Measurements from ENCODE around the gene MYBPHL.

MYBPHL gene

GRCh38 chr1:109253803-109254620 lies 52.8 kb downstream of the MYBPHL start:
- TF ChIP-seq POLR2AphosphoS5 (IDR thresholded peaks at IDR 0.05; ENCODE audit: low read depth, low read length) = no peak
- TF ChIP-seq SIN3A (IDR thresholded peaks at IDR 0.05; ENCODE audit: borderline replicate concordance, insufficient read depth, low read length) = no peak
- TF ChIP-seq TAF1 (IDR thresholded peaks at IDR 0.05; ENCODE audit: borderline replicate concordance, insufficient read depth, low read length) = no peak
- TF ChIP-seq REST (IDR thresholded peaks at IDR 0.05; ENCODE audit: insufficient read depth in 1 of 2, low read depth in 2 of 2, low read length in 2 of 2) = no peak
- no peak for TF ChIP-seq FOXP2 (optimal IDR thresholded peaks at IDR 0.05; ENCODE audit: borderline replicate concordance, extremely low read depth, extremely low read length, insufficient read depth)

- no peak for TF ChIP-seq TAF1 (IDR thresholded peaks at IDR 0.05; ENCODE audit: borderline replicate concordance, insufficient read depth, low read length)
- TF ChIP-seq FOXP2 (optimal IDR thresholded peaks at IDR 0.05; ENCODE audit: borderline replicate concordance, extremely low read depth, extremely low read length, insufficient read depth) = peak; percentile 14
Observed at GRCh38 chr1:109252893-109253802, 53.7 kb downstream of the MYBPHL start.

- TF ChIP-seq REST (IDR thresholded peaks at IDR 0.05; ENCODE audit: insufficient read depth in 1 of 2, low read depth in 2 of 2, low read length in 2 of 2) = no peak
- TF ChIP-seq FOXP2 (optimal IDR thresholded peaks at IDR 0.05; ENCODE audit: borderline replicate concordance, extremely low read depth, extremely low read length, insufficient read depth) = no peak
- TF ChIP-seq POLR2AphosphoS5 (IDR thresholded peaks at IDR 0.05; ENCODE audit: low read depth, low read length) = no peak
- TF ChIP-seq TAF1 (IDR thresholded peaks at IDR 0.05; ENCODE audit: borderline replicate concordance, insufficient read depth, low read length) = no peak
- no peak for TF ChIP-seq SIN3A (IDR thresholded peaks at IDR 0.05; ENCODE audit: borderline replicate concordance, insufficient read depth, low read length)
Observed at GRCh38 chr1:109252167-109252892, 54.5 kb downstream of the MYBPHL start.

GRCh38 chr1:109251277-109252166 lies 55.3 kb downstream of the MYBPHL start:
- TF ChIP-seq SIN3A (IDR thresholded peaks at IDR 0.05; ENCODE audit: borderline replicate concordance, insufficient read depth, low read length) = no peak

- TF ChIP-seq FOXP2 (optimal IDR thresholded peaks at IDR 0.05; ENCODE audit: borderline replicate concordance, extremely low read depth, extremely low read length, insufficient read depth) (no peak), TAF1 (IDR thresholded peaks at IDR 0.05; ENCODE audit: borderline replicate concordance, insufficient read depth, low read length) (no peak), REST (IDR thresholded peaks at IDR 0.05; ENCODE audit: insufficient read depth in 1 of 2, low read depth in 2 of 2, low read length in 2 of 2) (no peak), POLR2AphosphoS5 (IDR thresholded peaks at IDR 0.05; ENCODE audit: low read depth, low read length) (no peak)
Observed at GRCh38 chr1:109250454-109251276, 56.1 kb downstream of the MYBPHL start.
